Mucosa of gallbladder (tissue), 1 donor: ENCODE data around the gene DSE. TPM values are rescaled to one million over a fixed set of nuclear protein-coding genes. Genes with fewer than 3 reads are reported as not detected.

Experiments
- DNase-seq: peaks from one replicate; pipeline ENCODE4 v3.0.0-alpha.2; 2020; ENCODE audit warnings: low spot score
- total RNA-seq: library from RNA; stranded (reverse); gene quantifications from one replicate; pipeline ENCODE4 v1.2.1, GENCODE V29; 2021
- donor health status: DM: no; HTN: no; CAD: no.

The DSE gene
- total RNA-seq, 1 donor from 2014 or later: 24.9 TPM

DNA sequence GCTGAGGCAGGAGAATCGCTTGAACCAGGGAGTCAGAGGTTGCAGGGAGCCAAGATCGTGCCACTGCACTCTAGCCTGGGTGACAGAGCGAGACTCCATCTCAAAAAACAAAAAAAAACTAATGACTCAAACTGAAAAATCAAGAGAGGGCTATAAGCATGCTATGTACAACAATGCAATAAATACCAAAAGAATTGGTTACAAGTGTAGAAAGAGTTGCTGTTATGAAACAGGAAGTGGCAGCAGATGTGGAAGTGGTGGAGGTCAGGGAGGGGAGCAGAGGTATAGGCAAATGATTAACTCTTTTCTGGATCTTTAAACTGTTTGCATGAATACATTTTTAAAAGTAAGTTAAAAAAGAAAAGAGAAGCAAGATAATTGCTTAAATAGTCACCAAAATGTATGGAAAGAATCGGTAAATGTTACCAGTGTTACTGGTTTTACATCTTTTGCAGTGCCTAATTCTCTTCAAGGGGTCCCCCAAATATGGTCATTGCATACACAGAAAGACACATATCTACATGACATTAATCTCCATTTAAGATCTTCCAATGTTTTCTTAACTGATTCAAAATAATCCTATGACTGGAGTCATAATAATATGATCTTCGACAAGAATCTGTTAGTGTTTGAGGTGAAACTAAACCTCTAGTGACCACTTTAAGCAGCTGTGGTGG lies 105.4 kb downstream of the DSE start:
- no peak for DNase-seq

DNA sequence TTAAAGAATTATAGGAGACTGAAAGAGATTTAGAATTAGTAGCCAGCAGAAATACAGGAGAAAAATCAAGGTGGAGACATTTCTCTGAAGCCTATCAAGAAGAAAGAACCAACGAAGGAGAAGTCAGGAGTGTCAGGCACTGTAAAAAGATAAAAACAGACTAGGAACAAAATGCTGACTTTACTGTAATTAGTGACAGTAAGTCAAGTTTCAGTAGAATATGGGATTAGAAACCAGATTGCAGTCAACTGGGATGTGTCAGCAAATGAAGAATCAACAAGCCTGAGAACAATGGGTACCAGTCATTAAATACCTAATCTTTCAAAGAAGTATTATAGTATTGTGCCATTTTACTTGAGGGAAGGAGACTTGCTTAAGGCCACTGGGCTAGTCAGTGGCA lies 112.0 kb downstream of the DSE start:
- DNase-seq: no peak

DNA sequence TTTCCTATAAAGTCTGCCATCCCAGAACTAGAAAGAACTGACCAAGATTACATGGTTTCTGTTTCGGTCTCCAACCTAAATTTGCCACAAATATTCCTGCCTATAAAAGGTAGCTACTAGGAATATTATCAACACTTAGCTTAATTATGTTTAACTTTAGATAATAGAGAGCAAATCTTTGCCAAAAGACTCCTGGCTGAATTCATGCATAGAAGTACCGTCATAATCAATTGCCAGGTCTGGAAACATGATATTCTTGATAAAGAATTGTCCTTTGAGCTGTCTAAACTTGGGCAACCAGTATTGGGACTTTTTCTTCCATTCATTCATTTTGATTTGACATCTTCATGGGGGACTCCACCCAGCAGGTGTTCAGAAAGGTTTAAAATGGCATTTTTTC lies 112.9 kb downstream of the DSE start:
- DNase-seq: no peak

DNA sequence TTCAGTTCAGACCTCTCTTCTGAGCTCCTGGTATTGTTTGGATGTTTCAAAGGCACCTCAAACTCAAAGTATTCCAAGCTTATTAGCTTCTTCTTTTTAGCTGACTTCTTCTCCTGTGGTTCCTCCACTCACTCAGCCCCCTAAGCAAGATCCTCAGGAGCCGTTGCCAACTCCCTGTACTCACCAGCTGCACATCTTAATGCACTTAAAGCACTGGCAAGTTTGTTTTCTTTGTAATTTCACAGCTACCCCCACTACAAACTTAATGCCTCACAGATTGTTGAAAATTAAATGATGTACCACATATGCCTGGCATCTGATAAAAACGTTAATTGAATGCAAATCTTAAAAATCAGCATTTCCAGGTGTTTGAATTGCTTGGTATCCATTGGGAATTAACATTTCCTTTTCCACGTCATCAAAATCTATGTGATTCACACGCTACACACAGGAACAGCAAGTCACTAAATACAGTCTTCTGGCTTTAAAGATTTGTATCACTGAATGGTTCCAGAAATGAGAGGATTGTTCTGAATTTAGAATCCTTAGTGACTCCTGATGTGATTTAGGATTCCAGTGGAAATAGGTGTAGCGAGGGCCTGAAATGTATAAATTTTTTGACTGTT lies 114.9 kb downstream of the DSE start:
- no peak for DNase-seq

DNA sequence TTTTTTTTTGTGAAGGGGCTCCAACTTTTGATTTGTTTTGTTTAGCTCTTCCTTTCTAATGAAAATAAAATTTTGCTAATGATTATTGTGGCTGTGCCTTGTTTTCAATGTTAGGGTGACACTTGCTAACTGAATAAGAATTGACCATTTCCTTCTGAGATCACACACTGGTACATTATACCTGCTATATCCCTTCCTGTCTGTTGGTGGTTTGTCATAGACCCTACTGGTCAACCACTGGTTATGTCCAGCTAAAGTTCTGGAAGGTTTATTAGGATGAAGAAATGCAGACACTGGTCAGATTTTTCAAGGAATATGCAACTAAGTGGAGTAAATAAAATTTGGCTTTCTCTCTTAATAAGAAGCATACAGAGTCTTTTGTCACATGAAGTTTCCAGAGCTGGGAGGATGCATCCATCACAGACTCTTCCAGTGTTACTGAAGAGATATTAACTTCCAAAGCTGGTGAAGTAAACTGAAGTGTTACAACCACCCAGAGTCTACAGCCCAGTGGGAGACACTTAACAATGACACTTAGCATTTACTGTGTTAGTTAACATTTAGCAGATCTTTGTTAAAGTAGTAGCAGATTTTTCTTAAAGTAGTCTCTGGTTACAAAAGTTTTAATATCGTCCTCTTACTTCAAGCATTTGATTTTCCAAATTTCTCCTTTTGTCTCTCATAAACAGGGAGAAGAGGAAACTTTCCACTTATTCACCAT lies 121.0 kb downstream of the DSE start:
- no peak for DNase-seq

DNA sequence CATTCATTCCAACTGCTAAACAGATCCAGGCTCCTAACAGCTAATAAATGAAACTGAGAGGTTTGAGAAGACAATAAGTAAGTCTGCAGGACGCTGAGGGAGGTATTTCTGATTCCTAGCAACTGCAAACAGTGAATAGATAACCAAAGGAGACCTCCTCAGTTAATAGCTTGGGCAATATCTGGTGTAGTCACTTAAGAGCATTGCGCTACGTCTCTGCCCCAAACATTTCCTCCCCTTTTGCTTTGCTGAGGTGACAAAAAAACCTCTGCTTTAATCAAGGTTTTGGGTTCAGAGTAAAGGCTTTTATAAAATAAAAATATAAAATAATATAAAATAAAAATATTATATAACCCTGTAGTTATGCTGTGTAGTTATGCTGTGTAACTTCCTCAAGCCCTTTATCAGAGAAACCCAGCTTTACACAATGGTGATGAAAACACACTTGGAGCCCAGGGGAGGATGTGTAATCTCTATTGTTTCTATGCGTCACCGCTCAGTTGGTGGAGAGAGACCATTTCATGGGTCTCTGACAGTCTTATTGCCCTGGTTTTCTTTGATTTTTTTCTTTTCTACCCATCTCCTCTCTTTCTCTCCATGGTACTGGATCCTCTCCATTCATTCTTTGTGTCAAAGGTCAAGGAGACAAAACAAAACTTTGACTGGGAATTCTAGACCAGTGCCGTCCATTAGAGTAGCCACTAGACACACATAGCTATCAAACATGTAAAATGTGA lies 121.8 kb downstream of the DSE start:
- no peak for DNase-seq

Other genes with a start within 250 kb of the DSE start
- 0.09 TPM for gene COL10A1, start 244.8 kb upstream of the DSE start, total RNA-seq
- 29.5 TPM for gene TSPYL4, start 116.9 kb upstream of the DSE start, total RNA-seq
- gene TSPYL1, start 91.0 kb upstream of the DSE start, total RNA-seq: 134 TPM
- 4.8 TPM for gene CALHM6, start 90.4 kb downstream of the DSE start, total RNA-seq
- 1.8 TPM for gene CALHM5, start 140.7 kb downstream of the DSE start, total RNA-seq
- not detected for gene TRAPPC3L, start 174.7 kb downstream of the DSE start, total RNA-seq
- gene CALHM4, start 182.8 kb downstream of the DSE start, total RNA-seq: not detected
- 35.1 TPM for gene RWDD1, start 200.6 kb downstream of the DSE start, total RNA-seq
- 0.49 TPM for gene RSPH4A, start 245.5 kb downstream of the DSE start, total RNA-seq